ENCODE results near the gene FAM222B.

FAM222B gene

GRCh38 chr17:28734712-28735241 lies 107.8 kb downstream of the FAM222B start:
- H3K4me3 ChIP-seq (replicated peaks; ENCODE audit: low read depth, low read length) = no peak overlapping the region
- TF ChIP-seq, protein P1, sequence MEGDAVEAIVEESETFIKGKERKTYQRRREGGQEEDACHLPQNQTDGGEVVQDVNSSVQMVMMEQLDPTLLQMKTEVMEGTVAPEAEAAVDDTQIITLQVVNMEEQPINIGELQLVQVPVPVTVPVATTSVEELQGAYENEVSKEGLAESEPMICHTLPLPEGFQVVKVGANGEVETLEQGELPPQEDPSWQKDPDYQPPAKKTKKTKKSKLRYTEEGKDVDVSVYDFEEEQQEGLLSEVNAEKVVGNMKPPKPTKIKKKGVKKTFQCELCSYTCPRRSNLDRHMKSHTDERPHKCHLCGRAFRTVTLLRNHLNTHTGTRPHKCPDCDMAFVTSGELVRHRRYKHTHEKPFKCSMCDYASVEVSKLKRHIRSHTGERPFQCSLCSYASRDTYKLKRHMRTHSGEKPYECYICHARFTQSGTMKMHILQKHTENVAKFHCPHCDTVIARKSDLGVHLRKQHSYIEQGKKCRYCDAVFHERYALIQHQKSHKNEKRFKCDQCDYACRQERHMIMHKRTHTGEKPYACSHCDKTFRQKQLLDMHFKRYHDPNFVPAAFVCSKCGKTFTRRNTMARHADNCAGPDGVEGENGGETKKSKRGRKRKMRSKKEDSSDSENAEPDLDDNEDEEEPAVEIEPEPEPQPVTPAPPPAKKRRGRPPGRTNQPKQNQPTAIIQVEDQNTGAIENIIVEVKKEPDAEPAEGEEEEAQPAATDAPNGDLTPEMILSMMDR (IDR thresholded peaks at IDR 0.05; ENCODE audit: low read length, missing control alignments) = no peak
- no peak for DNase-seq (ENCODE audit: low read depth)

- TF ChIP-seq, protein P1 (IDR thresholded peaks at IDR 0.05; ENCODE audit: low read length, missing control alignments) = no peak
- H3K4me3 ChIP-seq (replicated peaks; ENCODE audit: low read depth, low read length) = no peak overlapping the region
- no peak for DNase-seq (ENCODE audit: low read depth)
Observed at GRCh38 chr17:28733346-28733745, 109.2 kb downstream of the FAM222B start.

DNA sequence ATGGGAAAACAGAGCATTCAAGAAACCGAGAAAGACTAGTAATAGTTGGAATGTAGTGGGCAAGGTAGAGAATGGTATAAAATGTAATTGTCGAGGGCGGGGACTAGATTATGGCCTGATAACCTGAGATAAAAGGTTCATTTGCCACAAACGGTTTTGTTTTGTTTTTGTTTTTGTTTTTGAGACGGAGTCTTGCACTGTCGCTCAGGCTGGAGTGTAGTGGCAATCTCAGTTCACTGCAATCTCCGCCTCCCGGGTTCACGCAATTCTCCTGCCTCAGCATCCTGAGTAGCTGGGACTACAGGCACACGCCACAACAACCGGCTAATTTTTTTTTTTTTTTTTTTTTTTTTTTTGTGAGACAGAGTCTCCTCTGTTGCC lies 112.7 kb downstream of the FAM222B start:
- no peak for DNase-seq (ENCODE audit: low read depth)
- H3K4me3 ChIP-seq (replicated peaks; ENCODE audit: low read depth, low read length) = no peak overlapping the region
- TF ChIP-seq, protein P1 (IDR thresholded peaks at IDR 0.05; ENCODE audit: low read length, missing control alignments) = no peak

DNA sequence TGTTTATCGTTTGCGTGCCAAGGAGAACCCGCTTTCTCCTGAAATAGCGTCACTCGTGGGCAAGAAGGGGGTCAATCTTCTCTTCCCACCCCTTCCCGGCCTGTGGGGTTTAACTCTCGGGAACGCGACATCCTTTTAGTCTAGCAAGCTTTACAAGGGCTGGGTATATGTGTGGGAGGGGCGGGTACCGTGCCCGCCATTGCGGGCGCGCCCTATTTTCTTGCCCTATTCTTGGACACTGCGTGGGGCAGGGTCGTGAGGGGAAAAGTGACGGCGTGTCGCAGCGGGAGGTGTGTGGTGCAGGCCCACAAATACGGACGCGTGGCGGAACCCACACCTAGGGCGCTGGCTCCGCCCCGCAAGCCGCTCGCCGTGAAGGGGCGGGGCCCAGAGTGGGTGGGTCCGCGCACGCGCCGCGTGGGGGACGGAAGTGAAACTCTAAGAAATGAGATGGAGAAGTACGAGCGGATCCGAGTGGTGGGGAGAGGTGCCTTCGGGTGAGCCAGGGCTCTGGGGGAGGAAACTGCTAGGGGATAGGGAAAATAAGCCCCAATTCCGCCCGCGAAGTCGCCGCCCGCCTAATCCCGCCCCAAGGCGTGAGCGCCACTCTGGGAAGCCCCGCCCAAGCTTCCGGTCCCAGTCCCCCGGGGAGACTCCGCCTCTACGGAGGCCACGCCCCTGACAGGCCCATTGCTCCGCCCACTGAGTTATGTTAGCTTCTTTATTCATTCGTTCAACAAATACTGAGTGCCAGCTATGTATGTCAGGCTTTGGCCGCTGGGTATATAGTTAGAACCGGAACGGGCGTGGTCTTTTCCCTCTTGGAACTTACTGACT lies 114.0 kb downstream of the FAM222B start, which contains the start of gene NEK8:
TSS of gene NEK8 (plus strand) at position 425 of the 837 bp plus-strand sequence. CDS start at position 451, 26 bp downstream.
- peak; percentile 94 for DNase-seq (ENCODE audit: low read depth)
- H3K4me3 ChIP-seq (replicated peaks; ENCODE audit: low read depth, low read length) = peak within 1 kb of the TSS; percentile 91
- TF ChIP-seq, protein P1 (IDR thresholded peaks at IDR 0.05; ENCODE audit: low read length, missing control alignments) = no peak

DNA sequence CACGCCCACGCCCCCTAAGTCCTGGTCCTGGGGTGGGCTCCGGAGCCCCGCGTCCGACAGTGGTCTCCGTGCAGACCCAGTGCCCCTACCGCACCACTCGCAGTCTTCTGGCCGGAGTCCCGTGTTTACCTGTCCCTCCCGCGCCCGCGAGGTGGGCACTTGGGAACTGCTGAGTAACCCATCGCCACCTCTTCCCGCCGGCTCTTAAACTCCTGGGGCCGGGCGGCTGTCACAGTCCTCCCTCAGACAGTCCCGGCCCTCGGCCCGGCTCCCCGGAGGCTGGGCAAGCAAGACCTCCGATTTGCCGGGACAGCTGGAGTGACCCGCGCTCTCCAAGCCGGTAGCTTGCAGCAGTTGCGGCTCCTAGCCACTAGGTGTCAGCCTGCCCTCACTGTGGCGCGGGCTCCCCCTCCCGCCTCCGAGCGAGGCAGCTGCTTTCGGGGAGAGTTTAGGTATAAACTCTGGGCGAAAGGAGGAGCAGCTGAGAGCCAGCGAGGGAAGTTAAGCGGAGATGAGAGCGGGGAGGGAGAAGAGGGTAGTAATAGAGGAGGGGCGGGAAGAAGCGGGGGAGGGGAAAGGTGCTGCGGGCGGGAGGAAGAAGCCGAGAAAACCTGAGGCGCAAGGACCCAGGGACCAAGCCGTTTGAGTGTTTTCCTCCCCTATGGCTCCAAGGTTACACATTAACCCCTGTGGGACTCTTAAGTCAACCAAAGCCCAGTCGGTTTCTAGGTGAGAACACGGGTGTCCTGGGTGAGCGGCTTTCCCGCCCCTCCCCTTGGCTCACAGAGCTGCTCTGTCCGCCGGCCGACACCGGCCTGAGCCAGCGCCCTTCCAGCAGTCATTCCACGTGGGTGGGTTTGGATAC lies 115.7 kb downstream of the FAM222B start:
- peak; percentile 94 for DNase-seq (ENCODE audit: low read depth)
- peak overlapping the region; percentile 70 for H3K4me3 ChIP-seq (replicated peaks; ENCODE audit: low read depth, low read length)
- TF ChIP-seq, protein P1 (IDR thresholded peaks at IDR 0.05; ENCODE audit: low read length, missing control alignments) = peak; percentile 89

GRCh38 chr17:28726226-28726626 lies 116.4 kb downstream of the FAM222B start, which contains the start of gene TLCD1:
Gene TLCD1, minus strand, starts transcription at chr17:28726233. Its CDS starts 136 bp downstream, at chr17:28726097.
- peak; percentile 74 for DNase-seq (ENCODE audit: low read depth)
- TF ChIP-seq, protein P1 (IDR thresholded peaks at IDR 0.05; ENCODE audit: low read length, missing control alignments) = no peak
- H3K4me3 ChIP-seq (replicated peaks; ENCODE audit: low read depth, low read length) = peak within 1 kb of the TSS; percentile 70
